Measurements from ENCODE around the gene MEGF6. TPM values are rescaled to one million over a fixed set of nuclear protein-coding genes. Genes with fewer than 3 reads are reported as not detected.
"Not testable (repeated sequence)": the region's sequence is repeated elsewhere in the genome, so short reads cannot be mapped to it uniquely, and the experiment has no call there.

MEGF6 gene
- total RNA-seq, 1 donor, result 85.4 TPM

GRCh38 chr1:3578433-3578805 lies 32.9 kb downstream of the MEGF6 start:
- Histone ChIP-seq H3K36me3 (ENCODE audit: insufficient read depth, low read length) (no peaks in the 10 kb centered on the region), H4K20me1 (ENCODE audit: insufficient read depth, low read length) (no peaks in the 10 kb centered on the region)
- no peak for TF ChIP-seq CTCF (IDR thresholded peaks at IDR 0.05; ENCODE audit: extremely low read depth, low read depth, low read length)

GRCh38 chr1:3577711-3578432 lies 33.4 kb downstream of the MEGF6 start:
- Histone ChIP-seq H3K4me3 (ENCODE audit: insufficient read depth, low read length) (no peak overlapping the region), H3K4me2 (ENCODE audit: insufficient read depth, low read length) (no peak overlapping the region), H3K27ac (ENCODE audit: low read depth, low read length) (no peak overlapping the region), H3K9me3 (ENCODE audit: low read depth, low read length) (no peaks in the 10 kb centered on the region), H3K79me2 (ENCODE audit: insufficient read depth, low read length) (no peaks in the 10 kb centered on the region), H3K4me1 (ENCODE audit: insufficient read depth, low read length) (no peaks in the 10 kb centered on the region), H3K36me3 (ENCODE audit: insufficient read depth, low read length) (no peaks in the 10 kb centered on the region), H4K20me1 (ENCODE audit: insufficient read depth, low read length) (no peaks in the 10 kb centered on the region), H3K27me3 (ENCODE audit: insufficient read depth, low read length) (no peaks in the 10 kb centered on the region), H2AFZ (ENCODE audit: low read length) (no peak overlapping the region)
- TF ChIP-seq CTCF (IDR thresholded peaks at IDR 0.05; ENCODE audit: extremely low read depth, low read depth, low read length), result no peak
- DNase-seq (ENCODE audit: insufficient read length, low spot score, missing footprints), result peak; percentile 96

More at GRCh38 chr1:3578433-3578805, 32.9 kb downstream of the MEGF6 start:
- Histone ChIP-seq H3K4me3 (ENCODE audit: insufficient read depth, low read length) (no peak overlapping the region), H2AFZ (ENCODE audit: low read length) (no peak overlapping the region), H3K27me3 (ENCODE audit: insufficient read depth, low read length) (no peaks in the 10 kb centered on the region), H3K27ac (ENCODE audit: low read depth, low read length) (no peak overlapping the region), H3K79me2 (ENCODE audit: insufficient read depth, low read length) (no peaks in the 10 kb centered on the region), H3K4me2 (ENCODE audit: insufficient read depth, low read length) (no peak overlapping the region), H3K4me1 (ENCODE audit: insufficient read depth, low read length) (no peaks in the 10 kb centered on the region), H3K9me3 (ENCODE audit: low read depth, low read length) (no peaks in the 10 kb centered on the region)
- no peak for DNase-seq (ENCODE audit: insufficient read length, low spot score, missing footprints)

- Histone ChIP-seq H3K27ac (ENCODE audit: low read depth, low read length) (no peak overlapping the region), H3K4me3 (ENCODE audit: insufficient read depth, low read length) (no peak overlapping the region), H3K36me3 (ENCODE audit: insufficient read depth, low read length) (no peaks in the 10 kb centered on the region), H4K20me1 (ENCODE audit: insufficient read depth, low read length) (no peaks in the 10 kb centered on the region), H3K4me1 (ENCODE audit: insufficient read depth, low read length) (no peaks in the 10 kb centered on the region), H2AFZ (ENCODE audit: low read length) (no peak overlapping the region), H3K27me3 (ENCODE audit: insufficient read depth, low read length) (no peaks in the 10 kb centered on the region), H3K9me3 (ENCODE audit: low read depth, low read length) (no peaks in the 10 kb centered on the region), H3K79me2 (ENCODE audit: insufficient read depth, low read length) (no peaks in the 10 kb centered on the region), H3K4me2 (ENCODE audit: insufficient read depth, low read length) (no peak overlapping the region)
- no peak for DNase-seq (ENCODE audit: insufficient read length, low spot score, missing footprints)
- no peak for TF ChIP-seq CTCF (IDR thresholded peaks at IDR 0.05; ENCODE audit: extremely low read depth, low read depth, low read length)
These were observed 34.0 kb downstream of the MEGF6 start for GRCh38 chr1:3577300-3577699.

GRCh38 chr1:3575993-3576392 lies 35.3 kb downstream of the MEGF6 start:
- no peak for DNase-seq (ENCODE audit: insufficient read length, low spot score, missing footprints)
- Histone ChIP-seq H4K20me1 (ENCODE audit: insufficient read depth, low read length) (no peaks in the 10 kb centered on the region), H3K4me3 (ENCODE audit: insufficient read depth, low read length) (no peak overlapping the region), H3K4me2 (ENCODE audit: insufficient read depth, low read length) (no peak overlapping the region), H3K4me1 (ENCODE audit: insufficient read depth, low read length) (no peaks in the 10 kb centered on the region), H3K36me3 (ENCODE audit: insufficient read depth, low read length) (no peaks in the 10 kb centered on the region), H3K79me2 (ENCODE audit: insufficient read depth, low read length) (no peaks in the 10 kb centered on the region), H3K9me3 (ENCODE audit: low read depth, low read length) (no peaks in the 10 kb centered on the region), H3K27me3 (ENCODE audit: insufficient read depth, low read length) (no peaks in the 10 kb centered on the region), H2AFZ (ENCODE audit: low read length) (no peak overlapping the region), H3K27ac (ENCODE audit: low read depth, low read length) (no peak overlapping the region)
- no peak for TF ChIP-seq CTCF (IDR thresholded peaks at IDR 0.05; ENCODE audit: extremely low read depth, low read depth, low read length)

GRCh38 chr1:3575515-3575914 lies 35.8 kb downstream of the MEGF6 start:
- H3K4me3 ChIP-seq (ENCODE audit: insufficient read depth, low read length); H3K27ac ChIP-seq (ENCODE audit: low read depth, low read length); H2AFZ ChIP-seq (ENCODE audit: low read length); H3K4me1 ChIP-seq (ENCODE audit: insufficient read depth, low read length); H3K36me3 ChIP-seq (ENCODE audit: insufficient read depth, low read length); H3K4me2 ChIP-seq (ENCODE audit: insufficient read depth, low read length); DNase-seq (ENCODE audit: insufficient read length, low spot score, missing footprints); H4K20me1 ChIP-seq (ENCODE audit: insufficient read depth, low read length); H3K79me2 ChIP-seq (ENCODE audit: insufficient read depth, low read length); H3K27me3 ChIP-seq (ENCODE audit: insufficient read depth, low read length); H3K9me3 ChIP-seq (ENCODE audit: low read depth, low read length): not testable (repeated sequence)
